Liver (tissue), 9 donors: ENCODE data around the gene P2RX5. TPM values are rescaled to one million over a fixed set of nuclear protein-coding genes. Genes with fewer than 3 reads are reported as not detected.
A peak's percentile ranks its signal among the peaks of the same experiment; 100 is the strongest.

Source experiments
- DNase-seq: peaks from one replicate; pipeline ENCODE4 v3.0.0-alpha.2; 2017; ENCODE audit warnings: low spot score
- H3K27ac ChIP-seq, 2 donors: one replicate each; pipeline ENCODE4 v1.7.0; 2013; ENCODE audit warnings: inconsistent platforms in 2 of 2, low read length in 2 of 2, control low read depth in 1 of 2, low read depth in 1 of 2, mild to moderate bottlenecking in 1 of 2
- H3K27me3 ChIP-seq, 4 donors: one replicate each; pipeline versions ENCODE4 v1.6.1 to v1.7.0; 2013; ENCODE audit warnings: low read length in 3 of 4, inconsistent platforms in 1 of 4, mild to moderate bottlenecking in 1 of 4, moderate library complexity in 1 of 4; ENCODE audit not compliant: control insufficient read depth in 4 of 4, insufficient read depth in 4 of 4
- H3K36me3 ChIP-seq, 4 donors: one replicate each; pipeline versions ENCODE4 v1.6.1 to v1.7.0; 2013; ENCODE audit warnings: low read length in 3 of 4, mild to moderate bottlenecking in 3 of 4, low read depth in 1 of 4, moderate library complexity in 1 of 4; ENCODE audit not compliant: control insufficient read depth in 4 of 4, insufficient read depth in 3 of 4
- H3K4me1 ChIP-seq, 4 donors: one replicate each; pipeline versions ENCODE4 v1.6.1 to v1.7.0; 2013; ENCODE audit warnings: low read length in 3 of 4, mild to moderate bottlenecking in 3 of 4, moderate library complexity in 1 of 4; ENCODE audit not compliant: control insufficient read depth in 4 of 4, insufficient read depth in 4 of 4
- H3K4me3 ChIP-seq, 3 donors: one replicate each; pipeline versions ENCODE4 v1.6.1 to v1.7.0; 2013; ENCODE audit warnings: low read length in 3 of 3, control low read depth in 1 of 3, low read depth in 1 of 3, mild to moderate bottlenecking in 1 of 3
- H3K9ac ChIP-seq, 2 donors: one replicate each; pipeline ENCODE4 v1.7.0; 2013; ENCODE audit warnings: low read length in 2 of 2, mild to moderate bottlenecking in 2 of 2, moderate library complexity in 2 of 2, control low read depth in 1 of 2, low read depth in 1 of 2
- H3K9me3 ChIP-seq, 4 donors: one replicate each; pipeline versions ENCODE4 v1.6.1 to v1.7.0; 2013; ENCODE audit warnings: low read length in 3 of 4; ENCODE audit not compliant: control insufficient read depth in 4 of 4
- FOXA1 ChIP-seq: IDR thresholded peaks from 2 replicates; pipeline ENCODE4 v1.6.1; 2016; ENCODE audit warnings: antibody characterized with exemption
- GABPA ChIP-seq, 2 donors: IDR thresholded peaks in 1 of 2; conservative IDR thresholded peaks in 1 of 2; 2 replicates each; pipeline ENCODE4 v1.6.1; 2016; ENCODE audit warnings: antibody characterized with exemption in 2 of 2, mild to moderate bottlenecking in 1 of 2, moderate library complexity in 1 of 2
- HNF4A ChIP-seq, 2 donors: conservative IDR thresholded peaks; 2 replicates each; pipeline ENCODE4 v1.6.1; 2016; ENCODE audit warnings: antibody characterized with exemption in 2 of 2, mild to moderate bottlenecking in 2 of 2
- HNF4G ChIP-seq: IDR thresholded peaks from 2 replicates; pipeline ENCODE4 v1.6.1; 2016; ENCODE audit warnings: antibody characterized with exemption
- NR2F2 ChIP-seq: IDR thresholded peaks from 2 replicates; pipeline ENCODE4 v1.6.1; 2016; ENCODE audit warnings: antibody characterized with exemption
- RXRA ChIP-seq, 2 donors: IDR thresholded peaks; 2 replicates each; pipeline ENCODE4 v1.6.1; 2017 to 2018; ENCODE audit warnings: antibody characterized with exemption in 2 of 2, mild to moderate bottlenecking in 1 of 2
- SP1 ChIP-seq: IDR thresholded peaks from 2 replicates; pipeline ENCODE4 v1.6.1; 2018; ENCODE audit warnings: antibody characterized with exemption, mild to moderate bottlenecking
- TAF1 ChIP-seq: conservative IDR thresholded peaks from 2 replicates; pipeline ENCODE4 v1.6.1; 2016; ENCODE audit warnings: antibody characterized with exemption, mild to moderate bottlenecking
- WGBS: extraction: QIAGEN DNeasy Blood & Tissue Kit; methylation state at CpG from one replicate; pipeline ENCODE4 v1.1.7; 2013; 5-methylcytosine and 5-hydroxymethylcytosine counted together
- polyA plus RNA-seq, 2 donors: library from polyadenylated mRNA; stranded (reverse) in 1 of 2; unstranded in 1 of 2; fragments of 200-250 nt in 1 of 2; fragments of >200 nt in 1 of 2; fragmentation: Nextera tagmentation in 1 of 2; extraction: Ambion mirVana in 1 of 2; gene quantifications; one replicate each; pipeline versions ENCODE4 v1.2.1 to v1.2.3, GENCODE V29; 2013 to 2015
- total RNA-seq, 2 donors: library from RNA; depleted of rRNA; stranded (reverse); fragments of >200 nt; gene quantifications; one replicate each; pipeline ENCODE4 v1.2.3, GENCODE V29; 2014
- TF ChIP-seq, protein P1 (sequence below): IDR thresholded peaks from 2 replicates; pipeline ENCODE4 v1.6.1; 2016; ENCODE audit warnings: antibody characterized with exemption, mild to moderate bottlenecking
- TF ChIP-seq, protein P2 (sequence below): IDR thresholded peaks from 2 replicates; pipeline ENCODE4 v1.6.1; 2016; ENCODE audit warnings: antibody characterized with exemption
- TF ChIP-seq, protein P3 (sequence below): fragments of 150-350 bp; IDR thresholded peaks from 2 replicates; pipeline ENCODE4 v1.5.1; 2017; ENCODE audit warnings: improper control_type of control experiment, low read depth, low read length; ENCODE audit not compliant: missing input control
- TF ChIP-seq, protein P4 (sequence below): IDR thresholded peaks from 2 replicates; pipeline ENCODE4 v1.6.1; 2016; ENCODE audit warnings: antibody characterized with exemption
- donor health status: healthy.
- donor health status: healthy.
- donor health status: healthy.
- donor health status: healthy.
- donor health status: healthy.

Gene P2RX5
- total and polyA plus RNA-seq, 4 donors, result 0.31 to 1.8 (median 1.1) TPM

DNA sequence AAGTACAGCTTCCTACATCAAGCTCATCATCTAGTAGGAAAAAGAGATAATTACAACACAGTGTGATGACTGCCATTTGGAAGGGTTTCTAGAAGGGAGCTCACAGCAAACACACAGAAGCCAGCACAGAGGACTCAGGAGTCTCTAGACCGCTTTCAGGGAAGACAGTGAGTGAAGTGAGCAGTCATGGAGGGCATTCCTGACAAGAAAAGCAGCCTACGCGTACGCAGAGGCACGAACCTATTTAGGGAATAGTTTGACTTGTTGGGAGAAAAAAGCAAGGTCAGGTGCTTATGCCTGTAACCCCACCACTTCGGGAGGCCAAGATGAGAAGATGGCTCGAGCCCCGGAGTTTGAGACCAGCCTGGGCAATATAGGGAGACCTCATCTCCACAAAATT is 19.3 kb upstream of the P2RX5 start:
- no peaks in the 10 kb centered on the region for H3K27me3 ChIP-seq
- no peak overlapping the region for H3K9ac ChIP-seq
- no peak overlapping the region for H3K27ac ChIP-seq
- TF ChIP-seq HNF4G (no peak), NR2F2 (no peak)
- TF ChIP-seq, protein P1, sequence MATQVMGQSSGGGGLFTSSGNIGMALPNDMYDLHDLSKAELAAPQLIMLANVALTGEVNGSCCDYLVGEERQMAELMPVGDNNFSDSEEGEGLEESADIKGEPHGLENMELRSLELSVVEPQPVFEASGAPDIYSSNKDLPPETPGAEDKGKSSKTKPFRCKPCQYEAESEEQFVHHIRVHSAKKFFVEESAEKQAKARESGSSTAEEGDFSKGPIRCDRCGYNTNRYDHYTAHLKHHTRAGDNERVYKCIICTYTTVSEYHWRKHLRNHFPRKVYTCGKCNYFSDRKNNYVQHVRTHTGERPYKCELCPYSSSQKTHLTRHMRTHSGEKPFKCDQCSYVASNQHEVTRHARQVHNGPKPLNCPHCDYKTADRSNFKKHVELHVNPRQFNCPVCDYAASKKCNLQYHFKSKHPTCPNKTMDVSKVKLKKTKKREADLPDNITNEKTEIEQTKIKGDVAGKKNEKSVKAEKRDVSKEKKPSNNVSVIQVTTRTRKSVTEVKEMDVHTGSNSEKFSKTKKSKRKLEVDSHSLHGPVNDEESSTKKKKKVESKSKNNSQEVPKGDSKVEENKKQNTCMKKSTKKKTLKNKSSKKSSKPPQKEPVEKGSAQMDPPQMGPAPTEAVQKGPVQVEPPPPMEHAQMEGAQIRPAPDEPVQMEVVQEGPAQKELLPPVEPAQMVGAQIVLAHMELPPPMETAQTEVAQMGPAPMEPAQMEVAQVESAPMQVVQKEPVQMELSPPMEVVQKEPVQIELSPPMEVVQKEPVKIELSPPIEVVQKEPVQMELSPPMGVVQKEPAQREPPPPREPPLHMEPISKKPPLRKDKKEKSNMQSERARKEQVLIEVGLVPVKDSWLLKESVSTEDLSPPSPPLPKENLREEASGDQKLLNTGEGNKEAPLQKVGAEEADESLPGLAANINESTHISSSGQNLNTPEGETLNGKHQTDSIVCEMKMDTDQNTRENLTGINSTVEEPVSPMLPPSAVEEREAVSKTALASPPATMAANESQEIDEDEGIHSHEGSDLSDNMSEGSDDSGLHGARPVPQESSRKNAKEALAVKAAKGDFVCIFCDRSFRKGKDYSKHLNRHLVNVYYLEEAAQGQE, result no peak
- no peak overlapping the region for H3K4me3 ChIP-seq
- no peak for DNase-seq
- no peaks in the 10 kb centered on the region for H3K4me1 ChIP-seq
- no peaks in the 10 kb centered on the region for H3K9me3 ChIP-seq
- peaks cover 8 to 35% (median 27%) of the 10 kb centered on the region in 4 donors for H3K36me3 ChIP-seq
- WGBS, result 95% methylated on average over 8 of the region's 8 CpGs

DNA sequence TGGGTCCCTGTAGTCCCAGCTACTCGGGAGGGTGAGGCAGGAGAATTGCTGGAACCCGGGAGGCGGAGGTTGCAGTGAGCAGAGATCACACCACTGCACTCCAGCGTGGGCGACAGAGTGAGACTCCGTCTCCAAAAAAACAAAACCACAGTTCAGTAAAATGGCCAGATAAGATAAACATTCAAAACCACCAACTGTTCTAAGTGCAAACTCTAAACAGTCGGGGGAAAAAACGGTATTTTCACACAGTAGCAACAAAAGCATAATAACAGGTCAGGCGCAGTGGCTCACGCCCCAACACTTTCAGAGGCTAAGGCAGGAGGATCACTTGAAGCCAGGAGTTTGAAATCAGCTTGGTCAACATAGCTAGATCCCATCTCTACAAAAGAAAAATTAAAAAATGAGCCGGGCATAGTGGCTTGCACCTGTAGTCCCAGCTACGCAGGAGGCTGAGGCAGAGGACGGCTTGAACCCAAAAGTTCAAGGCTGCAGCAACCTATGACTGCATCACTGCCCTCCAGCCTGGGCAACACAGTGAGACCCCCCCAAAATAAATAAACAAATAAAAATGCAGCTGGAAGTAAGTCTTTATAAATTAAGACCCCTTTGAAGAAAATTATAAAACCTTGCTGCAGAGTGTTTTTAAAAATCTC is 17.0 kb upstream of the P2RX5 start:
- Histone ChIP-seq H3K4me1 (no peaks in the 10 kb centered on the region), H3K9me3 (no peaks in the 10 kb centered on the region), H3K36me3 (peaks cover 8 to 31% (median 23%) of the 10 kb centered on the region in 4 donors), H3K27ac (no peak overlapping the region), H3K9ac (no peak overlapping the region), H3K4me3 (no peak overlapping the region), H3K27me3 (no peaks in the 10 kb centered on the region)
- 82% methylated on average over 13 of the region's 13 CpGs for WGBS
- no peak for TF ChIP-seq GABPA (IDR thresholded peaks at IDR 0.05 in 1 of 2, conservative IDR thresholded peaks at IDR 0.05 in 1 of 2)
- no peak for TF ChIP-seq HNF4G
- no peak for TF ChIP-seq TAF1
- no peak for DNase-seq

DNA sequence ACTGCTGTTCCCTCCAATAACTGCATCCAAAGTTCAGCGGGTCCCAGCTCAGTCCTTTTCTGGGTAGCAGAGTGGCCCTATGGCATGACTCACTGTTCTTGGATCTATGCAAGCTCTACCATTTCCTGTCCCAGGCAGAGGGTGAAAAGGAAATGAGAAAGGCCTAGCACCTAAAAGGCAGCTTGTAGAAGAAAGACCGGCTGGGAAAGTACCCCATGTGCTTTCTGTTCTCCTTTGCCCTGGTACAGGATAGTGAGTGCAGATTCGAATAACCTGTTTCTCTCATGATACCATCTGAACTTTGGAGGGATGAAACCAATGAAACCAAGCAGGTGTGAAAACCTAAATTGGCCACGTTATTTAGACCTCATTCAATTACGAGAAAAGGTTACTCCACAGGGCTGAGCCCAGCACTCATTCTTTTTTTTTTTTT is 15.0 kb upstream of the P2RX5 start:
- no peak for DNase-seq
- Histone ChIP-seq H3K4me3 (no peak overlapping the region), H3K27ac (no peak overlapping the region), H3K27me3 (no peaks in the 10 kb centered on the region), H3K9me3 (no peaks in the 10 kb centered on the region), H3K4me1 (no peaks in the 10 kb centered on the region), H3K36me3 (peaks cover 5 to 18% (median 14%) of the 10 kb centered on the region in 4 donors), H3K9ac (no peak overlapping the region)
- 71% methylated on average over 5 of the region's 5 CpGs for whole genome bisulfite sequencing
- peak; percentile 26 for TF ChIP-seq SP1
- TF ChIP-seq, protein P2, sequence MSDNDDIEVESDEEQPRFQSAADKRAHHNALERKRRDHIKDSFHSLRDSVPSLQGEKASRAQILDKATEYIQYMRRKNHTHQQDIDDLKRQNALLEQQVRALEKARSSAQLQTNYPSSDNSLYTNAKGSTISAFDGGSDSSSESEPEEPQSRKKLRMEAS, result peak; percentile 14
- TF ChIP-seq FOXA1, result no peak

DNA sequence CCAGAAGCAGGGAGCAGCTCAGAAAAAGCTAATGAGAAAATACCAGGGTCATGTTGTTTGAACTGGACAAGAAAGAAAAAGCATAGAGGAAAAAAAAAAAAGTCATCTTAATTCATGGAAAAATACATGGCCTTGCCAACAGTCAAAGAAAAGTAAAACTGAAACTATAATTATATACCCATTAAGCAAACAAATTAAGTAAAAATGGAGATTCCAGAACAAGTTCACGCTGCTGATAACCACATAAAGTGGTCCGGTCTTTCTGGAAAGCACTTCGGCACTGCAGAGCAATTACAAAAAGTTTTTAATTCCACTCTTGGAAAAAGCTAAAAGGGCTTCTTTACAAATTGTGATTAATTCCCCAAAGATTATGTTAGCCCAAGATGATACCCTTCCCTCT is 12.4 kb upstream of the P2RX5 start:
- Histone ChIP-seq H3K9me3 (no peaks in the 10 kb centered on the region), H3K9ac (no peak overlapping the region), H3K4me1 (no peaks in the 10 kb centered on the region), H3K27ac (no peak overlapping the region), H3K4me3 (no peak overlapping the region), H3K36me3 (peaks cover 0 to 4% (median under 1%) of the 10 kb centered on the region in 4 donors), H3K27me3 (no peaks in the 10 kb centered on the region)
- DNase-seq, result no peak
- 73% methylated on average over 3 of the region's 3 CpGs for WGBS
- TF ChIP-seq, protein P1, result no peak
- TF ChIP-seq HNF4G (no peak), HNF4A (conservative IDR thresholded peaks at IDR 0.05) (no peak), NR2F2 (no peak), RXRA (IDR thresholded peaks at IDR 0.05) (no peak)
- TF ChIP-seq, protein P3, sequence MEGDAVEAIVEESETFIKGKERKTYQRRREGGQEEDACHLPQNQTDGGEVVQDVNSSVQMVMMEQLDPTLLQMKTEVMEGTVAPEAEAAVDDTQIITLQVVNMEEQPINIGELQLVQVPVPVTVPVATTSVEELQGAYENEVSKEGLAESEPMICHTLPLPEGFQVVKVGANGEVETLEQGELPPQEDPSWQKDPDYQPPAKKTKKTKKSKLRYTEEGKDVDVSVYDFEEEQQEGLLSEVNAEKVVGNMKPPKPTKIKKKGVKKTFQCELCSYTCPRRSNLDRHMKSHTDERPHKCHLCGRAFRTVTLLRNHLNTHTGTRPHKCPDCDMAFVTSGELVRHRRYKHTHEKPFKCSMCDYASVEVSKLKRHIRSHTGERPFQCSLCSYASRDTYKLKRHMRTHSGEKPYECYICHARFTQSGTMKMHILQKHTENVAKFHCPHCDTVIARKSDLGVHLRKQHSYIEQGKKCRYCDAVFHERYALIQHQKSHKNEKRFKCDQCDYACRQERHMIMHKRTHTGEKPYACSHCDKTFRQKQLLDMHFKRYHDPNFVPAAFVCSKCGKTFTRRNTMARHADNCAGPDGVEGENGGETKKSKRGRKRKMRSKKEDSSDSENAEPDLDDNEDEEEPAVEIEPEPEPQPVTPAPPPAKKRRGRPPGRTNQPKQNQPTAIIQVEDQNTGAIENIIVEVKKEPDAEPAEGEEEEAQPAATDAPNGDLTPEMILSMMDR, result no peak
- TF ChIP-seq, protein P4, sequence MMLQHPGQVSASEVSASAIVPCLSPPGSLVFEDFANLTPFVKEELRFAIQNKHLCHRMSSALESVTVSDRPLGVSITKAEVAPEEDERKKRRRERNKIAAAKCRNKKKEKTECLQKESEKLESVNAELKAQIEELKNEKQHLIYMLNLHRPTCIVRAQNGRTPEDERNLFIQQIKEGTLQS, result no peak
- TF ChIP-seq, protein P2, result no peak
